HG03521 (cell line): ENCODE results near the gene ATRN.
"Not testable (repeated sequence)": the region's sequence is repeated elsewhere in the genome, so short reads cannot be mapped to it uniquely, and the experiment has no call there.

ENCODE experiments used
- ATAC-seq: cut with Tn5 transposase; IDR thresholded peaks from one replicate; pipeline ENCODE4 v1.9.1; 2021; ENCODE audit warnings: mild to moderate bottlenecking, moderate library complexity; ENCODE audit not compliant: unreplicated experiment

The ATRN gene

DNA sequence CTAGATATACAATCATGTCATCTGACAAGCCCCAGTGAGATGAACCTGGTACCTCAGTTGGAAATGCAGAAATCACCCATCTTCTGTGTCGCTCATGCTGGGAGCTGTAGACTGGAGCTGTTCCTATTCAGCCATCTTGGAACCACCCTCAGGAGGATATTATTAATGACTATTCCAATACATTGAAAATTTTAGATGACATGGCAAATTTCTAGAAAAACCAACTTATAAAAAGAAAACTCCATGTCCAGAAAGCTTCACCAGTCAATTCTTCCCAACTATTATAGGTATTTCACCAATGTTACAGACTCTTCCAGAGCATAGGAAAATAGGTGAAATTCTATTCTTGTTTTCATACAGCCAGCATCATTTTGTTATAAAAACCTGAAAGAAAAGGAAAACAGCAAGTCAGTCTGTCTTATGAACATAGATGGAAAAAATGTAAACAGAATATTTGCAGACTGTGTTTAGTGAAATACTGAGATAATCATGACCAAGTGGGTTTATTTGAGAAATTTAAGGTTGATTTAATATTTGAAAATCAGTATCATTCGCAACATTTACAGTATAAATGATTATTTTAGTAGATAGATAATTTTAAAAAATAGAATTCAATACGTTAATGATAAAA lies 43.3 kb downstream of the ATRN start:
- no peak for ATAC-seq

DNA sequence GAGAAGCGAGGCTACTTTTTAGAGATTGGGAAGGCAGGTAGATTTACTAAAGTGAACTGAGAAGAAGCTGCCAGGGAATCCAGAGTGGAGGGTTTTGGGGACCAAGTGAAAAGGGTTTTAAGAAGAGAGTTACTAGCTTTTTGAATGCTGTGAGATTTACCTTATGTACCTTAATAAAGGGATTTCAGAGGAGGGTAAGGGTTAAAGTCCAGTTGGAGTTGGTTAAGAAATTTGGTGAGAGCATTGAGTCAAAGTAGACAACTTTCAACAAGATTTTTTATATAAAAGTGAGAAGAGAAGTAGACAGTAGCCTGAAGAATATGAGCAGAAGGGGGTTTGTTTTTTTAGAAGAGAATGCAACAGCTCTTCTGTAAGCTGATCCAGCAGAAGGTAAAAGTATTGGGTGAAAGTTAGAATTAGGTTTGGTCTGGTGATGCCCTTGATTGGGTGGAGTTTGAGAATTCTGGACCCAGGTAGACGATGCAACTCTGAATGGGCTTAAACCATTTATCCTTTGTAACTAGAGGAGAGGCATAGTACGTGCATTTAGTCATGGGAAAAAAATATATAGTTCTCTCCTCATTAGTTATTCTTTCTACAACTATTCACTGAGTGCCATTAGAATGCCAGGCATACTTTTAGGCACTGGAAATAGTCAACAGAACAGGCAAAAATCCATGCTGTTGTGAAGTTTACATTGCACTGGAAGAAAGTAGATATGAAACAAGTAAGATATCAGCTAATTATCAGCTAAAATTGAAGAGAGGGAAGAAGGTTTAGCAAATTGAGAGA lies 44.8 kb downstream of the ATRN start:
- ATAC-seq = no peak

- no peak for ATAC-seq
These were observed 51.3 kb downstream of the ATRN start for GRCh38 chr20:3521852-3522740.

- ATAC-seq = not testable (repeated sequence)
These were observed 53.9 kb downstream of the ATRN start for GRCh38 chr20:3524696-3525095.

DNA sequence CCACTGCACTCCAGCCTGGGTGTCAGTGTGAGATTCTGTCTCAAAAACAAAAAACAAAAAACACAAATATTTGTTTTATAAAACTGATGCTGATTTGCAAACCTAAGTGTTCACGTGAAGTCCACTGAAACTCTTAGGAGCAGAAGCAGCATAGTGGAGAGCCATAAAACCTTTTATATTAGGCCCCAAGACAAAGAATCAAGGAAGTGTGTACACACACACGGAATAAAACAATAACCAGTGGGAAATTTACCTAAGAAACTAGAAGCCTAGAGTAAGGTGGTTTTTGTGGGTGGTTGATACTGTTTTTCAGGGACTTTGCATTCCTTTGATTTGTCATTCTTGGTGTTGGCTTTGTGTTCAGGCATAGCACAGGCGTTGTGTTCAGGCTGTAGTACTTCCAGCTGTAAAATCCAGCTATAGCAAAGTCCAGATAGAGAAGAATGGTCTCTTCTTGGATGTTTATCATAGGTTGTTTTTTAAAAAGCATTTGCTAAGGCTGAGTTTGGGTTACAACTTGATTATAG lies 61.3 kb downstream of the ATRN start:
- ATAC-seq = no peak

DNA sequence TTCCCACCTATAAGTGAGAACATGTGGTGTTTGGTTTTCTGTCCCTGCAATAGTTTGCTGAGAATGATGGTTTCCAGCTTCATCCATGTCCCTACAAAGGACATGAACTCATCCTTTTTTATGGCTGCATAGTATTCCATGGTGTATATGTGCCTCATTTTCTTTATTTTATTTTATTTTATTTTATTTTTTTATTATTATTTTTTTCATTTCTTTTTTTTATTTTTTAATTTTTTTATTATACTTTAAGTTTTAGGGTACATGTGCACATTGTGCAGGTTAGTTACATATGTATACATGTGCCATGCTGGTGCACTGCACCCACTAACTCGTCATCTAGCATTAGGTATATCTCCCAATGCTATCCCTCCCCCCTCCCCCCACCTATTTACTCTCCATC lies 66.9 kb downstream of the ATRN start:
- ATAC-seq = not testable (repeated sequence)

DNA sequence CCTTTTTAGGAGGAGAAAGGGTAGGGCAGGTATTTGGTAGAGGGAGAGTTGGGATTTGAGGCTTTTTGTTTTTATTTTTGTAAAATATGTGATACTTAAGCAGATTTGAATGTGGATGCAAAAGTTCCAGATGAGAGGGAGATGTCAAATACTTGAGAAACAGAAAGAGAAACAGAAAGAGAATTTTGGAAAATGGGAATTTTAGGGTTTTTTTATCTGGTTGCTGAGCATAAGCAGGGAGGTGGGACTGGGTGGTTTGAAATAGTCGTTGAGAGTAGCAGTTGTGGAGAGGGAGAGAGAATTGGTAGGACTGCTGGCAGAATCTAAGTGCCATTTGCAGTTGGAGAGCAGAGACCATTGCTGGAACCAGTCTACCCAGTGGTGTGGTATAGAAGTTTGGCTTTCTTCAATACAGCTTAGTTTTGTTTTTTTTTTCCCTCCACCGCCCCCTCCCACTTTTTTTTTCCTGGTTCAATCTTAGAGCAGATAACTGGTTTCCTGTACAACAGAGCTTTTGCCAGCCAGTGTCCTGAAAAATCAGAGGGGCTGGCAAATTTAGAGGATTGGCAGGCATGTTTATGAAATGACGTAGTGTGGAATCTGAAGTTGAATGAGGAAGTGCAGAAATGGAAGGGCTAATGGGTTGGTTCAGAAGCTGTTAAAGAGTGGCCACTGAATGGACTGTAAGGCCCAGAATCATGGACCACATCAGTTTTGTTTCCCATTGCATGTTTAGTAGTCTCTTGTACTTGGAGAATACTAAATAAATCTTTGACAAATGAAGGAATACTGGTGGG lies 68.7 kb downstream of the ATRN start:
- ATAC-seq = no peak

GRCh38 chr20:3541887-3542721 lies 71.3 kb downstream of the ATRN start:
- no peak for ATAC-seq

DNA sequence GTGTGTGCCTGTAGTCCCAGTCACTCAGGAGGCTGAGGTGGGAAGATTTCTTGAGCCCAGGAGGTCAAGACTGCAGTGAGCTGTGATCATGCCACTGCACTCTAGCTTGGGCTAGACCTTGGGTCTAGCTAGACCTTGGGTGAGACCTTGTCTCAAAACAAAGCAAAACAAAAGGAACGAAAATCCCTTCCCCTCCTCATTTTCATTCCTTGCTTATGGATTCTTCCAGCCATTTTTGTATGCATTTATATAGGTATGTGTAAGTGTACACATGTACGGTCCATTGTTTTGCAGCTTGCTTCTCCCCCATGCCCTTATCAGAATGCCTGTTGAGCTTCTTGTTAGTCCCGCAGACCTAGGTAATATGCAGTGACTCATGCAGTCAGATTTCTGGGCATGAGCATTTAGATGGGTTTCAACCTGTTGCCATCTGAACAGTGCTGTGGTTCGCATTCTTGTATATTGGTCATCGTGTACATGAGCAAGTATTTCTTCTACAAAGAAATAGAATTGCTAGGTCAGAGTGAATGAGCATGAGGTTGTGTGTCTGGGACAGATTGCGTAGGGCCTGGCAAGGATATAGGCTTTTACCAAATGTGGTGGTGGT lies 73.2 kb downstream of the ATRN start:
- no peak for ATAC-seq

DNA sequence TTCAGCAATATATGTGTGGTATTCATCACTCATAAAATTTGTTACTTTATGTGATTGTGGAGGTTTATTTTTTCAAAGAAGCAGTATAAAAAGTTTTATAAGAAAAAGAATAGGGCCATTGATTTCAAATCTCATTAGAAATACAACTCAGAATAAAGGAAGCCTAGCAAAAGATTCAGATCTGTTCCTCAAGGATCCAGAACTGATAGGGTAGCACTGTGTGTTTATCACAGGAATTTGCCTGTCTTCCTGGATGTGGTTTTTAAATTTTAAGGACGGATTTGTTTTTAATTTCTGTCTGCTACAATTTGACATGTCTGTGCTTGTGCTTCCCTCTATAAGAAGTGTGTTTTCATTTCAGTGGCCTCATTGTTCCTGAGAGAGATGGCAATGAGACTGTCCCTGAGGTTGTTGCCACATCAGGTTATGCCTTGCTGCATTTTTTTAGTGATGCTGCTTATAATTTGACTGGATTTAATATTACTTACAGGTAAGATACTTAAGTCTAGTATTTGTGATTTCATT lies 74.6 kb downstream of the ATRN start:
- ATAC-seq = no peak

GRCh38 chr20:3547906-3548305 lies 77.1 kb downstream of the ATRN start:
- no peak for ATAC-seq

GRCh38 chr20:3550837-3551236 lies 80.0 kb downstream of the ATRN start:
- no peak for ATAC-seq

- ATAC-seq = no peak
These were observed 81.0 kb downstream of the ATRN start for GRCh38 chr20:3551681-3552434.

- no peak for ATAC-seq
These were observed 82.8 kb downstream of the ATRN start for GRCh38 chr20:3553663-3554062.

DNA sequence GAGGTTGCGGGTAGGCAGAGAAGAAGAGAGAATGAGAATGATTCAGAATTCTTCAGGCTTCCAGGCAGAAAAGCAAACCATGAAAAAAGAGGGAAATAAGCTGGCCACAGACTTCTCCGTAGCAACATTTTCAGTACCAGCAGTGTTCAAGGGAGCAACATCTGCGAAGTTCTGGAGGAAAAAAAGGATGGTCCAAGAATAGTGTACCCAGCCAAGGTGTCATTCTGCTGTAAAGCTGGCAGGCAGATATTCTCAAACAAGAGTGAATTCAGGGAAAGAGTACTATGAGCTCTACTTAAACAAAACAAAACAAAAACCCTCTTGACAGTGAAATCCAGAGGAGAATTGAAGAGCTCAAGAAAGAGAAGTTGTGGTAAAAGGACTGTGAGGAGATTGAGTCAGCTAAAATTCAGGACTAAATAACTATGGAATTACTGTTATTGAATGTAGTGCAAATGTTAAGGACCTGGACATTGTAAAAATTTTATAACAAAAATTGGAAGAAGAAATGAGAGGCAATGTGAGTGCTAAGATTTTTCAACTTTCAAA lies 86.5 kb downstream of the ATRN start:
- no peak for ATAC-seq

DNA sequence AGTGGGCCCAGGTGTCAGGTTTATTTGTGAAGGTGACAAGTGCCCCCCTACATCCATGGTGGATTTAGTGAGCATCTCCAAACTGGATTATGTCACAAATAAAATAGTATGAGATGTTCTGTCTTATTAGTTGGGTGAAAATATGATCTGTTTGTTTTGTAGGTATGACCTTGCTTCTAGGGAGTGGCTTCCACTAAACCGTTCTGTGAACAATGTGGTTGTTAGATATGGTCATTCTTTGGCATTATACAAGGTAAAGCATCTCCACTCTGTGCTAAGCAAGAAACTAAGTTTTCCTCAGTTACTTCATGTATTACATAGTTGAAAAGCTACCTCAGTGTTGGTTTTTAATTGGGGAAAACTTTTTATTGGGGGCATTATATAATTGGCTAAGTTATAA lies 88.4 kb downstream of the ATRN start:
- no peak for ATAC-seq

- ATAC-seq = no peak
These were observed 88.8 kb downstream of the ATRN start for GRCh38 chr20:3559637-3560036.

DNA sequence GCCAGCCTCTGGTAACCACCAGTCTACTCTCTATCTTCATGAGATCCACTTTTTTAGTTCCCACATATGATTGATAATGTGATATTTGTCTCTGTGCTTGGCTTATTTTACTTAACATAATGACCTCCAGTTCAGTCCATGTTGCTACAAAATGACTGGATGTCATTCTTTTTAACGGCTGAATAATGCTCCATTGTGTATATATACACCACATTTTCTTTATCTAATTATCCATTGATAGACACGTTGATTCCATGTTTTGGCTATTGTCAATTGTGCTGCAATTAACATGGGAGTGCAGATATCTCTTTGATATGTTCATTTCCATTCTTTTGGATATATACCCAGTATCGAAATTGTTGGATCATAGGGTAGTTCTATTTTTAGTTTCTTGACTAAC lies 89.3 kb downstream of the ATRN start:
- no peak for ATAC-seq
